ENCODE results near the gene EMC9. TPM values are rescaled to one million over a fixed set of nuclear protein-coding genes. Genes with fewer than 3 reads are reported as not detected.

Gene EMC9
- polyA plus RNA-seq, 6 donors from 2014 or later, result 5.9 to 15.3 (median 9.2) TPM

DNA sequence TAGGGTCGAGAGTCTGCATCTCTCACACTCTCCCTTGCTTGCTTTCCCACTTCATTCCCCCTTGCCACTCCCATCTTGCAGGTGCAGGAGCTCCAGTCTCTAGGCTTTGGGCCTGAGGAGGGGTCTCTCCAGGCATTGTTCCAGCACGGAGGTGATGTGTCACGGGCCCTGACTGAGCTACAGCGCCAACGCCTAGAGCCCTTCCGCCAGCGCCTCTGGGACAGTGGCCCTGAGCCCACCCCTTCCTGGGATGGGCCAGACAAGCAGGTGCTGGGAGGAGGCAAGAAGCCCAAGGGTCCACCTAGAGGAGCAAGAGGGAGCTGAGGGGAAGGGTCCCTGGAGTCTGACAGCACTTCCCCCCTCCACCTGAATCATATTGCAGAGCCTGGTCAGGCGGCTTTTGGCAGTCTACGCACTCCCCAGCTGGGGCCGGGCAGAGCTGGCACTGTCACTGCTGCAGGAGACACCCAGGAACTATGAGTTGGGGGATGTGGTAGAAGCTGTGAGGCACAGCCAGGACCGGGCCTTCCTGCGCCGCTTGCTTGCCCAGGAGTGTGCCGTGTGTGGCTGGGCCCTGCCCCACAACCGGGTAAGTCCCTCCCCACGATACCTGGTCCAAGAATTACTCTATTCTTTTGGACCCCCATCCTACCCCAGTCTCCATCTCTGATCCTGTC is 10.2 kb upstream of the EMC9 start:
- H3K36me3 Mint-ChIP-seq, result peaks cover 6 to 17% of the 10 kb centered on the region in 2 donors
- DNase-seq (no peak), ATAC-seq (ENCODE audit: low read depth in 2 of 2) (no peak)
- H3K27me3 Mint-ChIP-seq, result no peaks in the 10 kb centered on the region
- H3K9me3 Mint-ChIP-seq, result no peaks in the 10 kb centered on the region
- no peak overlapping the region for H3K27ac Mint-ChIP-seq
- peaks cover 24 to 37% (median 26%) of the 10 kb centered on the region in 3 donors for H3K4me1 Mint-ChIP-seq
- peak overlapping the region in 1 of 8 donors; percentile 43 for H3K4me3 Mint-ChIP-seq

- ATAC-seq (ENCODE audit: low read depth in 2 of 2), result no peak
- no peak for DNase-seq
- Mint-ChIP-seq H3K36me3 (peaks cover 6 to 15% of the 10 kb centered on the region in 2 donors), H3K27me3 (no peaks in the 10 kb centered on the region), H3K9me3 (no peaks in the 10 kb centered on the region), H3K4me1 (peaks cover 29 to 42% (median 31%) of the 10 kb centered on the region in 3 donors), H3K27ac (no peak overlapping the region), H3K4me3 (peak overlapping the region in 1 of 8 donors; percentile 15)
Observed at GRCh38 chr14:24150993-24151392, 9.6 kb upstream of the EMC9 start.

- no peaks in the 10 kb centered on the region for H3K9me3 Mint-ChIP-seq
- H3K27ac Mint-ChIP-seq, result no peak overlapping the region
- no peak for ATAC-seq (ENCODE audit: low read depth in 2 of 2)
- peaks cover 1 to 10% of the 10 kb centered on the region in 2 donors for H3K36me3 Mint-ChIP-seq
- peak overlapping the region in 2 of 8 donors; percentile 15 to 34 for H3K4me3 Mint-ChIP-seq
- DNase-seq, result no peak
- H3K4me1 Mint-ChIP-seq, result peaks cover 31 to 44% (median 33%) of the 10 kb centered on the region in 3 donors
- H3K27me3 Mint-ChIP-seq, result no peaks in the 10 kb centered on the region
Observed at GRCh38 chr14:24150567-24150966, 9.2 kb upstream of the EMC9 start.

GRCh38 chr14:24150061-24150460 is 8.7 kb upstream of the EMC9 start:
- no peaks in the 10 kb centered on the region for H3K9me3 Mint-ChIP-seq
- H3K36me3 Mint-ChIP-seq, result peaks cover 0 to 7% of the 10 kb centered on the region in 2 donors
- no peak for DNase-seq
- H3K27me3 Mint-ChIP-seq, result no peaks in the 10 kb centered on the region
- peaks cover 34 to 45% (median 38%) of the 10 kb centered on the region in 3 donors for H3K4me1 Mint-ChIP-seq
- H3K27ac Mint-ChIP-seq, result no peak overlapping the region
- peak overlapping the region in 1 of 8 donors; percentile 99 for H3K4me3 Mint-ChIP-seq
- no peak for ATAC-seq (ENCODE audit: low read depth in 2 of 2)

DNA sequence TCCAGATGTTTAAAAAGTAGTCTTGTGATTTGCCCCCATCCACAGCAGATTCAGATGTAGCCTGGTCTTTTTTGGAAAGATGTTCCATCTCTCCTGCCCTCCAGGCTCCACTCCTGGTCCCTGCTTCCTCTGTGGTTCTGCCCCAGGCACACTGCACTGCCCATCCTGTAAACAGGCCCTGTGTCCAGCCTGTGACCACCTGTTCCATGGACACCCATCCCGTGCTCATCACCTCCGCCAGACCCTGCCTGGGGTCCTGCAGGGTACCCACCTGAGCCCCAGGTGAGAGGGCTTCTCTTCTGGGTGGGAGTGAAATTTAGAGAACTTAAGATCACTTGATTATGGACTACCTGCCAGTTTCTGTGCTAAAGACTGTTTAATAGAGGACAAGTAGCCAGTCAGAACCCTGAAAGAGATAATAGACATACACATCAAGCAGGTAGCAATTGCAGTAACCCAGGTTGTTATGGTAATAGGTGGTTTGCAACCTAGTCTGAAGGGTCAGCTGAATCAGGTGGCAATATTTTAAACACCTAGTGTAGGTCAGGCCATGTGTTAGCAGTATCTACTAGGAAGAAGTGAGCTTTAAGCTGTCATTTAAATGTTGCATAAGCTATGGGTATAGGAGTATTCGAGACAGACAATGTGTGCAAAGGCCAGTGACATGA is 8.0 kb upstream of the EMC9 start:
- Mint-ChIP-seq H3K4me3 (peak overlapping the region; percentile 35 to 99 (median 59)), H3K36me3 (peaks cover 3 to 8% of the 10 kb centered on the region in 2 donors), H3K4me1 (peaks cover 34 to 48% (median 42%) of the 10 kb centered on the region in 3 donors), H3K27ac (no peak overlapping the region), H3K9me3 (no peaks in the 10 kb centered on the region), H3K27me3 (no peaks in the 10 kb centered on the region)
- no peak for DNase-seq
- no peak for ATAC-seq (ENCODE audit: low read depth in 2 of 2)

DNA sequence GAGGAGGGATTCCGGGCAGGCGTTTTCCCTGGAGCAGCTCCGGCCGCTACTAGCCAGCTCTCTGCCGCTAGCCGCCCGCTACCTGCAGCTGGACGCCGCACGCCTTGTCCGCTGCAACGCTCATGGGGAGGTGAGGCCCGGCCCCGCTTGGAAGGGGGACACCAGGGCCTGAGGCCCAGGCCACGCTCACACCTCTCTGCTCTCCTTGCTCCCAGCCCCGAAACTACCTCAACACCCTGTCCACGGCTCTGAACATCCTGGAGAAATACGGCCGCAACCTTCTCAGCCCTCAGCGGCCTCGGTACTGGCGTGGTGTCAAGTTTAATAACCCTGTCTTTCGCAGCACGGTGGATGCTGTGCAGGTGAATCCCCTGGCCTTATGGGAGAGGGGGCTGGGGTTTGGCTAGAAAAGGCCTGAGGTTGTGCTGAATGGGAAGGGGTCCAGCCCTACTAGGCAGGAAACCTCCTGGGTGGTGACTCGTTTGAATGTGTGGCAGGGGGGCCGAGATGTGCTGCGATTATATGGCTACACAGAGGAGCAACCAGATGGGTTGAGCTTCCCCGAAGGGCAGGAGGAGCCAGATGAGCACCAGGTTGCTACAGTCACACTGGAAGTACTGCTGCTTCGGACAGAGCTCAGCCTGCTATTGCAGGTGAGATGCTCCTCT is 6.5 kb upstream of the EMC9 start:
- no peaks in the 10 kb centered on the region for H3K9me3 Mint-ChIP-seq
- no peaks in the 10 kb centered on the region for H3K27me3 Mint-ChIP-seq
- peaks cover 43 to 53% (median 52%) of the 10 kb centered on the region in 3 donors for H3K4me1 Mint-ChIP-seq
- no peak for DNase-seq
- no peak for ATAC-seq (ENCODE audit: low read depth in 2 of 2)
- H3K36me3 Mint-ChIP-seq, result peaks cover 7 to 15% of the 10 kb centered on the region in 2 donors
- peak overlapping the region; percentile 88 to 100 (median 96) for H3K4me3 Mint-ChIP-seq
- peak overlapping the region in 5 of 6 donors; percentile 37 to 86 (median 72) for H3K27ac Mint-ChIP-seq

- H3K4me1 Mint-ChIP-seq, result peaks cover 46 to 58% (median 53%) of the 10 kb centered on the region in 3 donors
Observed at GRCh38 chr14:24146978-24147760, 5.8 kb upstream of the EMC9 start, which contains the start of gene RNF31. TSS of gene RNF31 (plus strand) at chr14:24147498. CDS start at chr14:24147699, 201 bp downstream.

GRCh38 chr14:24146453-24146977 is 5.1 kb upstream of the EMC9 start, which contains the start of gene PSME2:
TSS of gene PSME2 (minus strand) at chr14:24146610. CDS start at chr14:24146581, 29 bp downstream.
- ATAC-seq (ENCODE audit: low read depth in 2 of 2) (peak; percentile 60), DNase-seq (peak; percentile 91)
- Mint-ChIP-seq H3K36me3 (peaks cover 7 to 15% of the 10 kb centered on the region in 2 donors), H3K4me1 (peaks cover 46 to 65% (median 57%) of the 10 kb centered on the region in 3 donors), H3K9me3 (no peaks in the 10 kb centered on the region), H3K4me3 (peak within 1 kb of the TSS; percentile 89 to 100 (median 99)), H3K27ac (peak within 1 kb of the TSS; percentile 86 to 99 (median 96)), H3K27me3 (no peaks in the 10 kb centered on the region)

More at GRCh38 chr14:24146978-24147760, 5.8 kb upstream of the EMC9 start, which contains the start of gene RNF31:
- Mint-ChIP-seq H3K9me3 (no peaks in the 10 kb centered on the region), H3K27ac (peak within 1 kb of the TSS; percentile 86 to 99 (median 96)), H3K4me3 (peak within 1 kb of the TSS; percentile 89 to 100 (median 99)), H3K36me3 (peaks cover 7 to 15% of the 10 kb centered on the region in 2 donors), H3K27me3 (no peaks in the 10 kb centered on the region)
- DNase-seq (peak; percentile 97), ATAC-seq (ENCODE audit: low read depth in 2 of 2) (peak; percentile 81 to 84)

DNA sequence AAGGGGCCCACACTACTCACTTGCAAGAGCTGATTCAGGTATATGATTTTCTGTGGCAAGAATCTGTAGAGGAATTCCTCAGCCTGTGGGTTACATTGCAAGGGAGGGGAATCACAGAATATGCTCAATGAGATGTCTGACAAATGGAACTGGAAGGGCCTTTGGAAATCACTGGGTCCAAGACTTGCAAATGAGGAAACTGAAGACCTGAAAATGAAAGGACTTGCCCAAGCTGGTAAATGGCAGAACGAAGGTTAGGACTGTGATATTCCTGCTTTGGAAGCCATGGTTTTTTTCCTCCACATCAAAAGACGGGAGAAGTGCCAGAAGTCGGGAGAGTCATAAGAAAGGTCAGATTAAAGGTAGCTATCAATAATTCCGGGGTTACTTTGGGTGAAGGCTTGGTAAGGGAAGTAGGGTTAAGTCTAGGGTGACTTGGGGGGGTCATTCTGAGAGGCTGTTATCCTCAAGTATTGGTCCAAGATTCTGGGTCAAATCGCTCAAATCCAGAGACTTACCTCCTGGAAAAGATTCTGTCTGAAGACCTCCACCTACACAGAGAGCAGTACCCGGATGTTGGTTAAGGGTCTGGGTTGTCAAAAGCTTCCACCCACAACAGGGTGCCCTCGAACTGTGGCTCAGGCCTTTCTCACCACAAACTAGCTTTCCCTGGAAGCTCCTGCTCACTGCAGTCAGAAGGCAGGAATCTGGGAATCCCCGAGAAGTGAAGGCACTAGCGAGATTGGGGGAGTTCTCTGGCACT is 4.5 kb upstream of the EMC9 start:
- peaks cover 7 to 14% of the 10 kb centered on the region in 2 donors for H3K36me3 Mint-ChIP-seq
- ATAC-seq (ENCODE audit: low read depth in 2 of 2) (no peak), DNase-seq (no peak)
- peak overlapping the region; percentile 86 to 99 (median 96) for H3K27ac Mint-ChIP-seq
- H3K27me3 Mint-ChIP-seq, result no peaks in the 10 kb centered on the region
- no peaks in the 10 kb centered on the region for H3K9me3 Mint-ChIP-seq
- peaks cover 48 to 63% (median 56%) of the 10 kb centered on the region in 3 donors for H3K4me1 Mint-ChIP-seq
- peak overlapping the region; percentile 89 to 100 (median 99) for H3K4me3 Mint-ChIP-seq

GRCh38 chr14:24145219-24145618 is 3.8 kb upstream of the EMC9 start:
- no peak for ATAC-seq (ENCODE audit: low read depth in 2 of 2)
- no peak for DNase-seq
- Mint-ChIP-seq H3K4me3 (peak overlapping the region in 6 of 8 donors; percentile 89 to 100 (median 99)), H3K27ac (peak overlapping the region in 2 of 6 donors; percentile 55 to 86), H3K9me3 (no peaks in the 10 kb centered on the region), H3K36me3 (peaks cover 7 to 8% of the 10 kb centered on the region in 2 donors), H3K4me1 (peaks cover 48 to 66% (median 55%) of the 10 kb centered on the region in 3 donors), H3K27me3 (no peaks in the 10 kb centered on the region)

DNA sequence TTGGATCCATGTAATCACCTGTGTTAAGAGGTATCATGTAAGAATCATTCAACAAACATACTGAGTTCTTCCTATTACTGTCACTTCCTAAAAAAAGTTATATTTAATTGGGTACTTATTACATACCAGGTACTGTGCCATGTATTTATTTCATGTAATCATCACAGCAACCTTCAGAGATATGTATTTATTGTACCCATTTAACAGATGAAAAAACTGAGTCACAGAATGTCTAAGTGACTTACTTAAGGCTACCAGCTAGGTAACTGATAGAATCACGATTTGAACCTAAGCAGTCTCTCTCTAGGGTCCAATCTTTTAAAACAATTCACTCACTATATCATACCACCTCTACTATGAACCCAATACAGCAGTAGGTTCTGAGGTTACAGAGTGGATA is 3.1 kb upstream of the EMC9 start:
- Mint-ChIP-seq H3K36me3 (peaks cover 7 to 8% of the 10 kb centered on the region in 2 donors), H3K4me1 (peaks cover 50 to 69% (median 53%) of the 10 kb centered on the region in 3 donors), H3K27me3 (no peaks in the 10 kb centered on the region), H3K4me3 (peak overlapping the region in 7 of 8 donors; percentile 12 to 99 (median 43)), H3K27ac (peak overlapping the region in 3 of 6 donors; percentile 2 to 86 (median 73)), H3K9me3 (no peaks in the 10 kb centered on the region)
- DNase-seq (no peak), ATAC-seq (ENCODE audit: low read depth in 2 of 2) (no peak)

GRCh38 chr14:24143511-24143910 is 2.1 kb upstream of the EMC9 start:
- Mint-ChIP-seq H3K4me3 (peak overlapping the region in 4 of 8 donors; percentile 12 to 99 (median 62)), H3K4me1 (peaks cover 52 to 69% (median 52%) of the 10 kb centered on the region in 3 donors), H3K36me3 (peaks cover 8 to 12% of the 10 kb centered on the region in 2 donors), H3K27me3 (no peaks in the 10 kb centered on the region), H3K9me3 (no peaks in the 10 kb centered on the region), H3K27ac (peak overlapping the region in 1 of 6 donors; percentile 49)
- no peak for DNase-seq
- no peak for ATAC-seq (ENCODE audit: low read depth in 2 of 2)

All from naive B cell (primary cell).